OCI-M1 (cell line): ENCODE measurements around the gene THADA.

ENCODE experiments used
- DNase-seq: peaks from one replicate; lab custom pipeline; 2025; lab: John Stamatoyannopoulos, UW

Gene THADA

GRCh38 chr2:43209204-43209717 lies 386.6 kb downstream of the THADA start:
- no peak for DNase-seq

- no peak for DNase-seq
These were observed 388.1 kb downstream of the THADA start for GRCh38 chr2:43207553-43208300.

GRCh38 chr2:43206602-43207001 lies 389.2 kb downstream of the THADA start:
- no peak for DNase-seq

GRCh38 chr2:43203373-43203772 lies 392.5 kb downstream of the THADA start:
- no peak for DNase-seq

GRCh38 chr2:43202289-43202688 lies 393.5 kb downstream of the THADA start:
- no peak for DNase-seq

GRCh38 chr2:43201497-43201896 lies 394.3 kb downstream of the THADA start:
- DNase-seq: no peak

- no peak for DNase-seq
These were observed 394.8 kb downstream of the THADA start for GRCh38 chr2:43201016-43201415.

- no peak for DNase-seq
These were observed 396.0 kb downstream of the THADA start for GRCh38 chr2:43199492-43200488.

- DNase-seq: no peak
These were observed 397.6 kb downstream of the THADA start for GRCh38 chr2:43198263-43198662.

- DNase-seq: no peak
These were observed 398.3 kb downstream of the THADA start for GRCh38 chr2:43197588-43197896.

- no peak for DNase-seq
These were observed 398.9 kb downstream of the THADA start for GRCh38 chr2:43196768-43197587.

- DNase-seq: no peak
These were observed 401.5 kb downstream of the THADA start for GRCh38 chr2:43194121-43194869.

GRCh38 chr2:43193652-43194120 lies 402.2 kb downstream of the THADA start:
- no peak for DNase-seq

- no peak for DNase-seq
These were observed 402.8 kb downstream of the THADA start for GRCh38 chr2:43192744-43193651.

GRCh38 chr2:43191947-43192516 lies 403.8 kb downstream of the THADA start:
- peak; percentile 49 for DNase-seq

GRCh38 chr2:43190311-43191052 lies 405.4 kb downstream of the THADA start:
- DNase-seq: peak; percentile 91

GRCh38 chr2:43189861-43190260 lies 406.0 kb downstream of the THADA start:
- DNase-seq: peak; percentile 59

- DNase-seq: no peak
These were observed 407.1 kb downstream of the THADA start for GRCh38 chr2:43188561-43189386.
